PFSK-1 (cell line): ENCODE data around the gene DIO1.

Experiments
- FOXP2 ChIP-seq: optimal IDR thresholded peaks from 2 replicates; pipeline ENCODE3; 2011; ENCODE audit warnings: borderline replicate concordance, control low read depth, inconsistent platforms; ENCODE audit not compliant: insufficient read depth; ENCODE audit errors: extremely low read length, extremely low read depth
- POLR2AphosphoS5 ChIP-seq: IDR thresholded peaks from 2 replicates; pipeline ENCODE4 v1.6.1; 2012; ENCODE audit warnings: low read depth, mild to moderate bottlenecking, control low read depth, low read length, moderate library complexity
- REST ChIP-seq, 2 experiments: IDR thresholded peaks; 2 replicates each; pipeline versions ENCODE4 v1.6.1 to v1.8.0; 2011 to 2012; ENCODE audit warnings: low read depth in 2 of 2, low read length in 2 of 2, control low read depth in 1 of 2, inconsistent platforms in 1 of 2, mild to moderate bottlenecking in 1 of 2, moderate library complexity in 1 of 2; ENCODE audit not compliant: insufficient read depth in 1 of 2
- SIN3A ChIP-seq: IDR thresholded peaks from 2 replicates; pipeline ENCODE4 v1.6.1; 2012; ENCODE audit warnings: mild to moderate bottlenecking, low read length, moderate library complexity, borderline replicate concordance; ENCODE audit not compliant: insufficient read depth
- TAF1 ChIP-seq: IDR thresholded peaks from 2 replicates; pipeline ENCODE4 v1.6.1; 2012; ENCODE audit warnings: low read length, control low read depth, borderline replicate concordance; ENCODE audit not compliant: insufficient read depth

DIO1 gene

GRCh38 chr1:53888681-53889080 is 5.3 kb upstream of the DIO1 start:
- TF ChIP-seq FOXP2 = no peak
- TF ChIP-seq REST (IDR thresholded peaks at IDR 0.05; ENCODE audit: insufficient read depth in 1 of 2, low read depth in 2 of 2, low read length in 2 of 2) = no peak
- TF ChIP-seq TAF1 = no peak
- no peak for TF ChIP-seq POLR2AphosphoS5
- no peak for TF ChIP-seq SIN3A

DNA sequence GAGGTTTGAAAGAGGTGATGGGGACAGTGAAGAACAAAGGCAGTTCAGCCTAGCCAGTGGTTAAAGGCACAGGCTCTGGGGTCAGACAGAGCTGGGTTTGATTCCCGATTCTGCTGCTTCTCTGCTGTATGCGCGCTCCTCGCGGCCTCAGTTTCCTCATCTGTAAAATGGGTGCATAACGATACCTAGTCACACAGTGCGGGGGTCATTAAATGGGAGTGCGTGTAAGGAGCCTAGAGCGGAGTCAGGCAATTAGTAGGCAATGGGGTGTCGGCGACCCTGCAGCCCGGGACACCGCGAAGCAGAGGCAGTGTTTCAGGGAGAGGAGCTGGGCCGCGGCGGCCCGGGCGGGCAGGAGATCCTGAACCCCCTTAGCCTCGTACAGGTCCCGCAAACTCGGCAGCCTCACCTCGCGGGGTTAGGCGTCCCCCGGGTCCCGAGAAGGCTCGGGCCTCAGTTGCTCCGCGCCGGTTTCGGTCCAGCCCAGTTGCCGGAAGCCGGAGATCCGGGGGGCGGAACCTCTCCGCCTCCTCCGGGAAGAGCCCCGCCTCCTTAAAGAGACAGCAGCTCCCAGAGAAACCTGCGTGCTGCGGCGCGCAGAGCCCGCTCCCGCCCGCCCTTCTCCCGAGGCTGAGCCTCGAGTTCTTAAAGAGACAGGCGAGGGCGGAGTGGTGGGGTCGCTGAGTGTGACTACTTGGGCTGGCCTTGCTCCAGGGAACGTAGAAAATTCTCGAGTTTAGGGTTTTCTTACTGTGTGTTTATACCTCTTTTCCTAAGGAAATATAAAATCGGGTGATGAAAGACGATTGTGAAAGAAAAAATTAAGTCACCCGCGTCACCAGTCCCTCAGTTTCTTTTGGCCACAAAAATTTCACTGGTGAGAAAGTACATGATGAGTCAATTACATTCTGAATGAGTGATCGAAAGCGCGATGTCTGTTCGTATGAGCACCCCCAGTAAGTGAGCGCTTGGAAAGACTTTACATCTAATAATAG is 4.4 kb upstream of the DIO1 start, which contains the start of gene YIPF1:
YIPF1 (minus strand) TSS at position 494 of the 995 bp plus-strand sequence. CDS start 860 bp downstream, outside the sequence.
- TF ChIP-seq POLR2AphosphoS5 (no peak; the same call in 1 of the 2 replicates), FOXP2 (no peak), SIN3A (no peak), TAF1 (no peak; the same call in 1 of the 2 replicates), REST (IDR thresholded peaks at IDR 0.05; ENCODE audit: insufficient read depth in 1 of 2, low read depth in 2 of 2, low read length in 2 of 2) (no peak)

- no peak for TF ChIP-seq FOXP2
- no peak for TF ChIP-seq POLR2AphosphoS5
- no peak for TF ChIP-seq REST (IDR thresholded peaks at IDR 0.05; ENCODE audit: insufficient read depth in 1 of 2, low read depth in 2 of 2, low read length in 2 of 2)
- TF ChIP-seq TAF1 = no peak
- no peak for TF ChIP-seq SIN3A
These were observed 3.5 kb upstream of the DIO1 start for GRCh38 chr1:53890522-53890941.

GRCh38 chr1:53891018-53891417 is 3.0 kb upstream of the DIO1 start:
- no peak for TF ChIP-seq POLR2AphosphoS5

DNA sequence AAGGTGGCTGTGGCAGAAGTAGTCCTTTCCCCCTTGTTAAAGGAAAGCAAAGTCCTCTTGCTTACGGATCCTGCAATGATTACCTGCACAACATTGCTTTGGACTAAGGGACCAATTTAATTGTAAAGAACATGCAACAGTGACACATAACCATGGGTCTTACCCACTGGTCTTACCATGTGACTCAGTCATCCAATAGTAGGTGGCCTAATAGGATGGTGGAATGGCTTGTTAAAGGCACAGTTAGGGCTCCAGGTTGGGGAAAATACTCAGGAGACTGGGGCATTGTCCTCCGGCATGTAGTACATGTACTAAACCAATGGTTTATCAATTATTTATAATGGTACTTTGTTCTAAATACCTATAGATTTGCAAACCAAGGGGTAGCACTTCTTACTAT is 2.3 kb upstream of the DIO1 start:
- no peak for TF ChIP-seq POLR2AphosphoS5
- no peak for TF ChIP-seq REST (IDR thresholded peaks at IDR 0.05; ENCODE audit: insufficient read depth in 1 of 2, low read depth in 2 of 2, low read length in 2 of 2)
- no peak for TF ChIP-seq TAF1
- no peak for TF ChIP-seq FOXP2
- no peak for TF ChIP-seq SIN3A
